ENCODE measurements around the gene HSPA9.

The HSPA9 gene

GRCh38 chr5:138538943-138539627 lies 36.1 kb downstream of the HSPA9 start:
- no peak for DNase-seq (ENCODE audit: extremely low read depth, low read depth)
- no peak for TF ChIP-seq CTCF (IDR thresholded peaks at IDR 0.05; ENCODE audit: low read depth, low read length)

GRCh38 chr5:138536665-138537315 lies 38.4 kb downstream of the HSPA9 start:
- peak; percentile 28 for TF ChIP-seq CTCF (IDR thresholded peaks at IDR 0.05; ENCODE audit: low read depth, low read length)
- no peak for DNase-seq (ENCODE audit: extremely low read depth, low read depth)

GRCh38 chr5:138536215-138536614 lies 39.0 kb downstream of the HSPA9 start:
- TF ChIP-seq CTCF (IDR thresholded peaks at IDR 0.05; ENCODE audit: low read depth, low read length) = no peak
- DNase-seq (ENCODE audit: extremely low read depth, low read depth) = no peak

- DNase-seq (ENCODE audit: extremely low read depth, low read depth) = no peak
- TF ChIP-seq CTCF (IDR thresholded peaks at IDR 0.05; ENCODE audit: low read depth, low read length) = no peak
These were observed 40.9 kb downstream of the HSPA9 start for GRCh38 chr5:138533973-138534941.

- TF ChIP-seq CTCF (IDR thresholded peaks at IDR 0.05; ENCODE audit: low read depth, low read length) = no peak
These were observed 45.4 kb downstream of the HSPA9 start for GRCh38 chr5:138529812-138530211.

GRCh38 chr5:138528744-138529469 lies 46.3 kb downstream of the HSPA9 start:
- no peak for DNase-seq (ENCODE audit: extremely low read depth, low read depth)
- TF ChIP-seq CTCF (IDR thresholded peaks at IDR 0.05; ENCODE audit: low read depth, low read length) = no peak

More at GRCh38 chr5:138529812-138530211, 45.4 kb downstream of the HSPA9 start:
- no peak for DNase-seq (ENCODE audit: extremely low read depth, low read depth)

Measured in AG09319 (cell line).